H9 (cell line): Measurements from ENCODE around the gene TAF3. TPM values are rescaled to one million over a fixed set of nuclear protein-coding genes. Genes with fewer than 3 reads are reported as not detected.

Experiments
- DNase-seq: peaks from one replicate; pipeline ENCODE4 v3.0.0-alpha.2; 2017
- H2AFZ ChIP-seq: one replicate; pipeline ENCODE4 v1.6.1; 2013; ENCODE audit warnings: mild to moderate bottlenecking, low read length, control low read depth, moderate library complexity
- H2AK5ac ChIP-seq: 2 replicates; pipeline ENCODE4 v1.6.1; 2013; ENCODE audit warnings: low read length, control low read depth, mixed read lengths; ENCODE audit not compliant: insufficient read length
- H2BK120ac ChIP-seq: one replicate; pipeline ENCODE4 v1.6.1; 2013; ENCODE audit warnings: low read depth, mild to moderate bottlenecking, low read length, control low read depth, inconsistent platforms; ENCODE audit not compliant: poor library complexity, severe bottlenecking
- H2BK12ac ChIP-seq: 2 replicates; pipeline ENCODE4 v1.6.1; 2013; ENCODE audit warnings: low read length, control low read depth, mixed read lengths, low read depth; ENCODE audit not compliant: insufficient read length
- H2BK15ac ChIP-seq: 2 replicates; pipeline ENCODE4 v1.6.1; 2013; ENCODE audit warnings: low read depth, low read length, control low read depth
- H2BK20ac ChIP-seq: one replicate; pipeline ENCODE4 v1.6.1; 2013; ENCODE audit warnings: low read depth, mild to moderate bottlenecking, low read length, control low read depth, inconsistent platforms; ENCODE audit not compliant: poor library complexity, severe bottlenecking
- H2BK5ac ChIP-seq: 2 replicates; pipeline ENCODE4 v1.6.1; 2013; ENCODE audit warnings: low read length, control low read depth, mixed read lengths; ENCODE audit not compliant: insufficient read length
- H3K14ac ChIP-seq: 2 replicates; pipeline ENCODE4 v1.6.1; 2013; ENCODE audit warnings: low read length, control low read depth; ENCODE audit not compliant: insufficient read depth
- H3K18ac ChIP-seq: 2 replicates; pipeline ENCODE4 v1.6.1; 2013; ENCODE audit warnings: low read depth, mild to moderate bottlenecking, mixed read lengths, low read length, control low read depth; ENCODE audit not compliant: insufficient read length
- H3K23ac ChIP-seq: 2 replicates; pipeline ENCODE4 v1.6.1; 2013; ENCODE audit warnings: low read length, control low read depth, mixed read lengths, low read depth; ENCODE audit not compliant: insufficient read length
- H3K23me2 ChIP-seq: 2 replicates; pipeline ENCODE4 v1.6.1; 2013; ENCODE audit warnings: low read depth, mild to moderate bottlenecking, mixed read lengths, low read length, control low read depth; ENCODE audit not compliant: insufficient read length, poor library complexity, severe bottlenecking
- H3K27ac ChIP-seq: 2 replicates; pipeline ENCODE4 v1.5.1; 2013; ENCODE audit warnings: low read length, control low read depth, mixed read lengths, low read depth; ENCODE audit not compliant: insufficient read length
- H3K27me3 ChIP-seq: 2 replicates; pipeline ENCODE4 v1.6.1; 2013; ENCODE audit warnings: low read length, control low read depth, inconsistent platforms; ENCODE audit not compliant: insufficient read depth
- H3K4ac ChIP-seq: 2 replicates; pipeline ENCODE4 v1.6.1; 2013; ENCODE audit warnings: low read depth, mild to moderate bottlenecking, control low read depth, inconsistent platforms, low read length, moderate library complexity
- H3K4me1 ChIP-seq: 2 replicates; pipeline ENCODE4 v1.6.1; 2013; ENCODE audit warnings: low read length, control low read depth, inconsistent platforms; ENCODE audit not compliant: insufficient read depth
- H3K4me2 ChIP-seq: 2 replicates; pipeline ENCODE4 v1.6.1; 2013; ENCODE audit warnings: low read length, control low read depth, mixed read lengths; ENCODE audit not compliant: insufficient read length, insufficient read depth
- H3K56ac ChIP-seq: 2 replicates; pipeline ENCODE4 v1.6.1; 2013; ENCODE audit warnings: low read depth, mild to moderate bottlenecking, mixed read lengths, low read length, control low read depth; ENCODE audit not compliant: insufficient read length
- H3K79me1 ChIP-seq: 2 replicates; pipeline ENCODE4 v1.6.1; 2013; ENCODE audit warnings: low read depth, mild to moderate bottlenecking, moderate library complexity, low read length, control low read depth, inconsistent platforms; ENCODE audit not compliant: insufficient read depth, poor library complexity, severe bottlenecking
- H3K79me2 ChIP-seq: 2 replicates; pipeline ENCODE4 v1.6.1; 2013; ENCODE audit warnings: low read length, control low read depth, inconsistent platforms; ENCODE audit not compliant: insufficient read depth
- H3K9ac ChIP-seq: 2 replicates; pipeline ENCODE4 v1.6.1; 2013; ENCODE audit warnings: low read length, control low read depth, mixed read lengths; ENCODE audit not compliant: insufficient read length; ENCODE audit errors: extremely low read depth
- H3K9me3 ChIP-seq: one replicate; pipeline ENCODE4 v1.6.1; 2013; ENCODE audit warnings: low read depth, low read length, inconsistent platforms; ENCODE audit not compliant: control insufficient read depth
- H3T11ph ChIP-seq: one replicate; pipeline ENCODE4 v1.6.1; 2013; ENCODE audit warnings: mild to moderate bottlenecking, low read length, control low read depth, inconsistent platforms
- H4K20me1 ChIP-seq: one replicate; pipeline ENCODE4 v1.6.1; 2013; ENCODE audit not compliant: control insufficient read depth, insufficient read length, insufficient read depth
- H4K5ac ChIP-seq: 2 replicates; pipeline ENCODE4 v1.6.1; 2013; ENCODE audit warnings: low read depth, mild to moderate bottlenecking, mixed read lengths, low read length, control low read depth; ENCODE audit not compliant: insufficient read length
- H4K8ac ChIP-seq: replicated peaks from 2 replicates; pipeline ENCODE4 v1.6.1; 2013; ENCODE audit warnings: low read length, control low read depth, mixed read lengths, low read depth; ENCODE audit not compliant: insufficient read length
- H4K91ac ChIP-seq: 2 replicates; pipeline ENCODE4 v1.6.1; 2013; ENCODE audit warnings: low read depth, mild to moderate bottlenecking, moderate library complexity, mixed read lengths, low read length, control low read depth; ENCODE audit not compliant: insufficient read length
- H3K27ac Mint-ChIP-seq, 3 experiments: 2 replicates in 2 of 3; 3 replicates in 1 of 3; pipeline ENCODE4 v1.8.0; 2020 to 2021; ENCODE audit warnings: mixed read lengths in 3 of 3, mild to moderate bottlenecking in 1 of 3, moderate library complexity in 1 of 3
- H3K27me3 Mint-ChIP-seq: 2 replicates; pipeline ENCODE4 v1.8.0; 2021; ENCODE audit warnings: low read depth, mild to moderate bottlenecking, moderate library complexity, mixed read lengths
- H3K36me3 Mint-ChIP-seq, 3 experiments: 2 replicates in 2 of 3; 3 replicates in 1 of 3; pipeline ENCODE4 v1.8.0; 2020 to 2021; ENCODE audit warnings: low read depth in 3 of 3, mixed read lengths in 3 of 3; ENCODE audit not compliant: insufficient read depth in 1 of 3
- H3K4me1 Mint-ChIP-seq, 2 experiments: 2 replicates each; pipeline ENCODE4 v1.8.0; 2020; ENCODE audit warnings: mixed read lengths in 2 of 2
- H3K4me3 Mint-ChIP-seq, 2 experiments: 2 replicates in 1 of 2; 3 replicates in 1 of 2; pipeline ENCODE4 v1.8.0; 2020 to 2021; ENCODE audit warnings: mild to moderate bottlenecking in 2 of 2, mixed read lengths in 2 of 2, moderate library complexity in 1 of 2
- H3K9me3 Mint-ChIP-seq, 2 experiments: 2 replicates in 1 of 2; 3 replicates in 1 of 2; pipeline ENCODE4 v1.8.0; 2020; ENCODE audit warnings: mild to moderate bottlenecking in 2 of 2, mixed read lengths in 2 of 2, moderate library complexity in 1 of 2
- CTCF ChIP-seq: fragments of 200-600 bp; sonication (generic); conservative IDR thresholded peaks from 3 replicates; pipeline ENCODE4 v1.8.0; 2021; ENCODE audit warnings: antibody characterized with exemption, mild to moderate bottlenecking
- WGBS: extraction: QIAGEN DNeasy Blood & Tissue Kit; methylation state at CpG from one replicate; pipeline ENCODE4 v1.1.7; 2013; ENCODE audit warnings: missing lambda C conversion rate, low lambda C conversion rate, mixed read lengths; ENCODE audit not compliant: insufficient read length; ENCODE audit errors: extremely low coverage; 5-methylcytosine and 5-hydroxymethylcytosine counted together
- total RNA-seq: library from RNA; stranded (reverse); gene quantifications from 2 replicates; pipeline ENCODE4 v1.2.1, GENCODE V29; 2021

The TAF3 gene
- total RNA-seq, 1 experiment from 2014 or later: 10.2 TPM

GRCh38 chr10:8045726-8046494, 227.6 kb downstream of the TAF3 start:
- H3K27me3 Mint-ChIP-seq: peaks cover 98% of the 10 kb centered on the region
- no peak overlapping the region for H4K91ac ChIP-seq
- peak overlapping the region in 1 of 3 experiments; percentile 57; a peak in 1 of 7 replicates for H3K27ac Mint-ChIP-seq
- H2AK5ac ChIP-seq: no peak overlapping the region
- H3K14ac ChIP-seq: no peak overlapping the region
- H2BK5ac ChIP-seq: no peak overlapping the region
- no peak overlapping the region for H3K9ac ChIP-seq
- H3K23ac ChIP-seq: no peak overlapping the region
- peaks cover 0 to 11% of the 10 kb centered on the region in 2 experiments; a peak in 4 of 5 replicates for H3K9me3 Mint-ChIP-seq
- no peaks in the 10 kb centered on the region for H3K9me3 ChIP-seq
- H3K4me1 Mint-ChIP-seq: peaks cover 40 to 71% of the 10 kb centered on the region in 2 experiments
- H3K4ac ChIP-seq: no peak overlapping the region
- no peaks in the 10 kb centered on the region for H4K20me1 ChIP-seq
- WGBS: no CpG with 5 or more reads among the region's 17 CpGs
- H3K56ac ChIP-seq: no peak overlapping the region
- peaks cover 6% of the 10 kb centered on the region for H3K23me2 ChIP-seq
- no peak overlapping the region for H3T11ph ChIP-seq
- H3K4me2 ChIP-seq: peak overlapping the region; percentile 75
- no peak overlapping the region for H3K27ac ChIP-seq
- H2BK120ac ChIP-seq: no peak overlapping the region
- no peaks in the 10 kb centered on the region; the same call in 1 of the 2 replicates for H3K4me1 ChIP-seq
- H2AFZ ChIP-seq: no peak overlapping the region
- H2BK15ac ChIP-seq: no peak overlapping the region
- no peaks in the 10 kb centered on the region for H3K79me2 ChIP-seq
- H2BK12ac ChIP-seq: no peak overlapping the region
- peak overlapping the region; percentile 31 to 75; a peak in 4 of 5 replicates for H3K4me3 Mint-ChIP-seq
- DNase-seq: no peak
- peaks cover 99% of the 10 kb centered on the region for H3K27me3 ChIP-seq
- no peak overlapping the region for H3K18ac ChIP-seq
- H2BK20ac ChIP-seq: no peak overlapping the region
- H4K8ac ChIP-seq: no peak overlapping the region
- H3K79me1 ChIP-seq: no peaks in the 10 kb centered on the region
- TF ChIP-seq CTCF: no peak
- no peak overlapping the region for H4K5ac ChIP-seq
- H3K36me3 Mint-ChIP-seq: no peaks in the 10 kb centered on the region; a peak in 1 of 7 replicates
